Measurements from ENCODE around the gene SSX3. TPM values are rescaled to one million over a fixed set of nuclear protein-coding genes. Genes with fewer than 3 reads are reported as not detected.

Gene SSX3, protein sequence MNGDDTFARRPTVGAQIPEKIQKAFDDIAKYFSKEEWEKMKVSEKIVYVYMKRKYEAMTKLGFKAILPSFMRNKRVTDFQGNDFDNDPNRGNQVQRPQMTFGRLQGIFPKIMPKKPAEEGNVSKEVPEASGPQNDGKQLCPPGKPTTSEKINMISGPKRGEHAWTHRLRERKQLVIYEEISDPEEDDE
- total RNA-seq: not detected

DNA sequence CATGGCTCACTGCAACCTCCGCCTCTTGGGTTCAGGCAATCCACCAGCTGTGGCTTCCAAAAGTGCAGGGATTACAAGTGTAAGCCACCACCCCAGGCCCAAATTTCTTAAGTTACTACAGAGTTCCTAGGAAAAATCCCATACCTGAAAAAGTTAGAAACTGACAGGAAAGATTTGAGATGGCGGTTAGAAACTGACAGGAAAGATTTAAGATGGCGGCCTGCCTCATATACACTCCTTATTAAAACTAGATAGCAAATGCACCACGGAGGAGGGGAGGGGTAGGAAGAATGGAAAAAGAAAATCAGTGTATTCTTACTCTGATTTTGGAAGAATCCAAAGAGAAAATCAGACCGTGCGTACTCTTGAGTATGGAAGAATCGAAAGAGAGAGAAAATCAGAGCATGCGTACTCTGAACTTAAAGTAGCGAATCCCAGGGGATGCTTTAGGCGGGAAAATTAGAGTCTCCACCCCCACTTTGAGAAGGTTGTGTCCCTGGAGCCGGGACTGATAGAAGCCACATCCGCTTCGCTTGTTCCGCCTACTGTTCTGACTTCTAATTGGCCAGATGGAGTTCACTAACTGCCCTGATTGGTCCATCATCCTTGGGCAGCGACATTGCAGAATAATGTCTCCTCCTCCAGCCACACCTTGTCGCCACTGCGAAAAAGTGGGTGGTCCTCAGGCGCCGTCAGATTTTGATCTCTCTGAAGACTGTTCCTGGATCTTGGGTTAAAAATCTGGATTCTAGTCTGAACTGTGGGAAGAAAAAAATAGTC lies at the start of gene SSX3:
TSS of gene SSX3 (minus strand) at position 389 of the 780 bp plus-strand sequence. CDS start 1,454 bp downstream, outside the sequence.

DNA sequence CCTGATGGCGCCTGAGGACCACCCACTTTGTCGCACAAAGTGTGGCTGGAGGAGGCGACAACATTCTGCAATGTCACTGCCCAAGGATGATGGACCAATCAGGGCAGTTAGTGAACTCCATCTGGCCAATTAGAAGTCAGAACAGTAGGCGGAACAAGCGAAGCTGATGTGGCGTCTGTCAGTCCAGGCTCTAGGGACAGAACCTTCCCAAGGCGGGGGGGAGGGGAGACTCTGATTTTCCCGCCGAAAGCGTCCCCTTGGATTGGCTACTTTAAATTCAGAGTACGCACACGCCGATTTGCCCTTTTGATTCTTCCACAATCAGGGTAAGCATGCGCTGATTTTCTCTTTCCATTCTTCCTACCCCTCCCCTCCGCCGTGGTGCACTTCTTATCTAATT lies 26.7 kb upstream of the SSX3 start, which contains the start of gene SSX4:
TSS of gene SSX4 (plus strand) at position 301 of the 400 bp plus-strand sequence. CDS start 515 bp downstream, outside the sequence.

Other genes with a start within 250 kb of the SSX3 start
- gene SPACA5B, start 226.1 kb downstream of the SSX3 start, total RNA-seq: not detected
- not detected for gene SSX5, start 159.9 kb downstream of the SSX3 start, total RNA-seq
- gene SSX1, start 101.3 kb downstream of the SSX3 start, total RNA-seq: not detected
- gene SSX4, start 26.8 kb upstream of the SSX3 start, total RNA-seq: not detected
- not detected for gene SSX4B, start 55.3 kb upstream of the SSX3 start, total RNA-seq
- gene SLC38A5, start 113.6 kb upstream of the SSX3 start, total RNA-seq: 103 TPM
- 59.1 TPM for gene FTSJ1, start 119.5 kb upstream of the SSX3 start, total RNA-seq
- gene PORCN, start 152.3 kb upstream of the SSX3 start, total RNA-seq: 13.7 TPM
- gene EBP, start 165.1 kb upstream of the SSX3 start, total RNA-seq: 21.9 TPM
- gene TBC1D25, start 183.0 kb upstream of the SSX3 start, total RNA-seq: 10.0 TPM
- gene RBM3, start 217.8 kb upstream of the SSX3 start, total RNA-seq: 124 TPM
- gene WDR13, start 240.8 kb upstream of the SSX3 start, total RNA-seq: 83.1 TPM